GM12878 (cell line): ENCODE data around the gene AGAP3. TPM values are rescaled to one million over a fixed set of nuclear protein-coding genes. Genes with fewer than 3 reads are reported as not detected.

Experiments
- CBFB ChIP-seq: IDR thresholded peaks from 2 replicates; pipeline ENCODE4 v1.6.1; 2016; ENCODE audit warnings: antibody characterized with exemption, low read depth
- HDGF ChIP-seq: fragments of 450-650 bp; IDR thresholded peaks from 2 replicates; pipeline ENCODE4 v1.6.1; 2016; ENCODE audit warnings: antibody characterized with exemption
- JUND ChIP-seq: IDR thresholded peaks from 2 replicates; pipeline ENCODE4 v1.6.1; 2012; ENCODE audit warnings: low read depth, mild to moderate bottlenecking, low read length, improper control_type of control experiment, moderate library complexity
- KDM1A ChIP-seq: fragments of 200-600 bp; sonication (generic); IDR thresholded peaks from 2 replicates; pipeline ENCODE4 v1.6.1; 2016; ENCODE audit warnings: borderline replicate concordance
- PML ChIP-seq: IDR thresholded peaks from 2 replicates; pipeline ENCODE4 v1.6.1; 2012; ENCODE audit warnings: low read length, inconsistent platforms
- RUNX3 ChIP-seq: IDR thresholded peaks from 2 replicates; pipeline ENCODE4 v1.6.1; 2012; ENCODE audit warnings: low read length, inconsistent platforms
- SMARCA5 ChIP-seq: fragments of 450-650 bp; IDR thresholded peaks from 2 replicates; pipeline ENCODE4 v1.6.1; 2017; ENCODE audit warnings: mild to moderate bottlenecking
- SMC3 ChIP-seq: IDR thresholded peaks from 2 replicates; pipeline ENCODE4 v1.6.1; 2011; ENCODE audit warnings: low read length, improper control_type of control experiment, borderline replicate concordance
- SPI1 ChIP-seq: IDR thresholded peaks from 2 replicates; pipeline ENCODE4 v1.6.1; 2011; ENCODE audit warnings: low read depth, mild to moderate bottlenecking, low read length, moderate library complexity, borderline replicate concordance; ENCODE audit not compliant: insufficient read depth
- TCF7 ChIP-seq: IDR thresholded peaks from 2 replicates; pipeline ENCODE4 v1.6.1; 2014; ENCODE audit warnings: antibody characterized with exemption, borderline replicate concordance
- polyA plus RNA-seq, 11 experiments: library from polyadenylated mRNA; depleted of rRNA in 4 of 11; unstranded in 6 of 11; stranded (reverse) in 5 of 11; fragments of >200 nt; fragmentation: Nextera tagmentation in 4 of 11; fragmentation: Illumina TruSeq in 1 of 11; extraction: Ambion mirVana in 4 of 11; extraction: Trizol in 1 of 11; gene quantifications; 1 replicate in 1 of 11; 2 replicates in 10 of 11; pipeline versions ENCODE4 v1.2.1 to v1.2.3, GENCODE V29; 2011 to 2016; ENCODE audit warnings: inconsistent platforms in 2 of 11, missing spikeins in 2 of 11, low read depth in 1 of 11
- total RNA-seq, 4 experiments: library from RNA; depleted of rRNA in 3 of 4; stranded (reverse); fragments of >200 nt in 3 of 4; fragmentation: Illumina TruSeq in 1 of 4; extraction: Trizol in 1 of 4; gene quantifications; 2 replicates each; pipeline versions ENCODE4 v1.2.1 to v1.2.3, GENCODE V29; 2013 to 2021
- TF ChIP-seq, protein P1 (sequence below): fragments of 450-650 bp; IDR thresholded peaks from 2 replicates; pipeline ENCODE4 v1.6.1; 2017; ENCODE audit warnings: mild to moderate bottlenecking, moderate library complexity
- TF ChIP-seq, protein P2 (sequence below): fragments of 450-650 bp; formaldehyde crosslinking; IDR thresholded peaks from 2 replicates; pipeline ENCODE4 v1.4.0; 2020; ENCODE audit warnings: mild to moderate bottlenecking, moderate library complexity
- TF ChIP-seq, protein P3 (sequence below): fragments of 450-650 bp; IDR thresholded peaks from 2 replicates; pipeline ENCODE4 v1.6.1; 2017; ENCODE audit warnings: mild to moderate bottlenecking
- TF ChIP-seq, protein P4 (sequence below): fragments of 450-650 bp; IDR thresholded peaks from 2 replicates; pipeline ENCODE4 v1.6.1; 2017; ENCODE audit warnings: low read depth, mild to moderate bottlenecking, moderate library complexity

AGAP3 gene
- total and polyA plus RNA-seq, 10 of the 15 experiments (the other 5 are each of a cell fraction or from before 2014, with no cell fraction given) = 1.8 to 68.1 (median 15.7) TPM

DNA sequence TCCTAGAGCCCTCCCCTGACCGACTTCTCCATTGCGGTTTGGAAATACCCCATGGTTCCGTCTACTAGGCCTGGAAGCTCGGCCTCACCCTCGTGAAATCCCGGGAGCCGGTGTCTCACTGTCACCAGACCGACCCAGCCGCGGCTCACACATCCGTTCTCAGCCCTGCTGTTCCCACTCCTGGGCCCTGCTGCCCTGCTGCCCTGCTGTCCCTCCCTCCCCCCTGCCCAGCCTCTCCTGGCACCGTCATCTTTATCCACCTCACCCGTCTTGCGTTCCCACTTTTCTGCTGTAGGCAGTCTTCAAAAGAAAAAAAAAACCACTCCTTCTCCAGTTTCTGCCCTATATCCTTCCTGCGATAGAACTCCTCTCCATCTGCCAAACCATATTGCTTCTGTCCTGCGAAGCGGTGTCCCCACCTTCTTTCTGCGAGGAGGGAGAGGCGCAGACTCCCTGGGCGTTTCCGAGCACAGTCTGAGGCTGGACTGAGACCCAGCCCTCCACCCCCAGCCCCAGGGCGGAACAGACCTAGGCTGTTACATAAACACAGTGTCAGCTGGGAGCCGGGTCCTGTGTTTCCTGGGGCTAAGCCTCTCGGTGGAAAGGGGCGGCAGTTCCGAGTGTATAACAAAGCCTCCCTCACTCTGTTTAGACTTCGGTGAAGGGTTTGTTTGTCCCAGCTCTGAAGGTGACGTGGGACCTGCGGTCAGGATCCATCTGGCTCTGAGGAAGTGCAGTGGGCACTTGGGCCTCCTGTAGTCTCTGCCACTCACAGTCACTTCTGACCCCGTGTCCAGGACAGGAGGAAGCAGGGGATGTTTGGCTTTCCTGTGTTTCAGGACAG, 2.8 kb downstream of the AGAP3 start (continued):
- TF ChIP-seq, protein P1, sequence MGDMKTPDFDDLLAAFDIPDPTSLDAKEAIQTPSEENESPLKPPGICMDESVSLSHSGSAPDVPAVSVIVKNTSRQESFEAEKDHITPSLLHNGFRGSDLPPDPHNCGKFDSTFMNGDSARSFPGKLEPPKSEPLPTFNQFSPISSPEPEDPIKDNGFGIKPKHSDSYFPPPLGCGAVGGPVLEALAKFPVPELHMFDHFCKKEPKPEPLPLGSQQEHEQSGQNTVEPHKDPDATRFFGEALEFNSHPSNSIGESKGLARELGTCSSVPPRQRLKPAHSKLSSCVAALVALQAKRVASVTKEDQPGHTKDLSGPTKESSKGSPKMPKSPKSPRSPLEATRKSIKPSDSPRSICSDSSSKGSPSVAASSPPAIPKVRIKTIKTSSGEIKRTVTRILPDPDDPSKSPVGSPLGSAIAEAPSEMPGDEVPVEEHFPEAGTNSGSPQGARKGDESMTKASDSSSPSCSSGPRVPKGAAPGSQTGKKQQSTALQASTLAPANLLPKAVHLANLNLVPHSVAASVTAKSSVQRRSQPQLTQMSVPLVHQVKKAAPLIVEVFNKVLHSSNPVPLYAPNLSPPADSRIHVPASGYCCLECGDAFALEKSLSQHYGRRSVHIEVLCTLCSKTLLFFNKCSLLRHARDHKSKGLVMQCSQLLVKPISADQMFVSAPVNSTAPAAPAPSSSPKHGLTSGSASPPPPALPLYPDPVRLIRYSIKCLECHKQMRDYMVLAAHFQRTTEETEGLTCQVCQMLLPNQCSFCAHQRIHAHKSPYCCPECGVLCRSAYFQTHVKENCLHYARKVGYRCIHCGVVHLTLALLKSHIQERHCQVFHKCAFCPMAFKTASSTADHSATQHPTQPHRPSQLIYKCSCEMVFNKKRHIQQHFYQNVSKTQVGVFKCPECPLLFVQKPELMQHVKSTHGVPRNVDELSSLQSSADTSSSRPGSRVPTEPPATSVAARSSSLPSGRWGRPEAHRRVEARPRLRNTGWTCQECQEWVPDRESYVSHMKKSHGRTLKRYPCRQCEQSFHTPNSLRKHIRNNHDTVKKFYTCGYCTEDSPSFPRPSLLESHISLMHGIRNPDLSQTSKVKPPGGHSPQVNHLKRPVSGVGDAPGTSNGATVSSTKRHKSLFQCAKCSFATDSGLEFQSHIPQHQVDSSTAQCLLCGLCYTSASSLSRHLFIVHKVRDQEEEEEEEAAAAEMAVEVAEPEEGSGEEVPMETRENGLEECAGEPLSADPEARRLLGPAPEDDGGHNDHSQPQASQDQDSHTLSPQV = no peak
- peak; percentile 36; the same call in 1 of the 2 replicates for TF ChIP-seq CBFB
- TF ChIP-seq, protein P2, sequence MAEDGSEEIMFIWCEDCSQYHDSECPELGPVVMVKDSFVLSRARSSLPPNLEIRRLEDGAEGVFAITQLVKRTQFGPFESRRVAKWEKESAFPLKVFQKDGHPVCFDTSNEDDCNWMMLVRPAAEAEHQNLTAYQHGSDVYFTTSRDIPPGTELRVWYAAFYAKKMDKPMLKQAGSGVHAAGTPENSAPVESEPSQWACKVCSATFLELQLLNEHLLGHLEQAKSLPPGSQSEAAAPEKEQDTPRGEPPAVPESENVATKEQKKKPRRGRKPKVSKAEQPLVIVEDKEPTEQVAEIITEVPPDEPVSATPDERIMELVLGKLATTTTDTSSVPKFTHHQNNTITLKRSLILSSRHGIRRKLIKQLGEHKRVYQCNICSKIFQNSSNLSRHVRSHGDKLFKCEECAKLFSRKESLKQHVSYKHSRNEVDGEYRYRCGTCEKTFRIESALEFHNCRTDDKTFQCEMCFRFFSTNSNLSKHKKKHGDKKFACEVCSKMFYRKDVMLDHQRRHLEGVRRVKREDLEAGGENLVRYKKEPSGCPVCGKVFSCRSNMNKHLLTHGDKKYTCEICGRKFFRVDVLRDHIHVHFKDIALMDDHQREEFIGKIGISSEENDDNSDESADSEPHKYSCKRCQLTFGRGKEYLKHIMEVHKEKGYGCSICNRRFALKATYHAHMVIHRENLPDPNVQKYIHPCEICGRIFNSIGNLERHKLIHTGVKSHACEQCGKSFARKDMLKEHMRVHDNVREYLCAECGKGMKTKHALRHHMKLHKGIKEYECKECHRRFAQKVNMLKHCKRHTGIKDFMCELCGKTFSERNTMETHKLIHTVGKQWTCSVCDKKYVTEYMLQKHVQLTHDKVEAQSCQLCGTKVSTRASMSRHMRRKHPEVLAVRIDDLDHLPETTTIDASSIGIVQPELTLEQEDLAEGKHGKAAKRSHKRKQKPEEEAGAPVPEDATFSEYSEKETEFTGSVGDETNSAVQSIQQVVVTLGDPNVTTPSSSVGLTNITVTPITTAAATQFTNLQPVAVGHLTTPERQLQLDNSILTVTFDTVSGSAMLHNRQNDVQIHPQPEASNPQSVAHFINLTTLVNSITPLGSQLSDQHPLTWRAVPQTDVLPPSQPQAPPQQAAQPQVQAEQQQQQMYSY (CRISPR knock-in tag) = no peak
- TF ChIP-seq HDGF = peak; percentile 36; the same call in 1 of the 2 replicates
- TF ChIP-seq, protein P3, sequence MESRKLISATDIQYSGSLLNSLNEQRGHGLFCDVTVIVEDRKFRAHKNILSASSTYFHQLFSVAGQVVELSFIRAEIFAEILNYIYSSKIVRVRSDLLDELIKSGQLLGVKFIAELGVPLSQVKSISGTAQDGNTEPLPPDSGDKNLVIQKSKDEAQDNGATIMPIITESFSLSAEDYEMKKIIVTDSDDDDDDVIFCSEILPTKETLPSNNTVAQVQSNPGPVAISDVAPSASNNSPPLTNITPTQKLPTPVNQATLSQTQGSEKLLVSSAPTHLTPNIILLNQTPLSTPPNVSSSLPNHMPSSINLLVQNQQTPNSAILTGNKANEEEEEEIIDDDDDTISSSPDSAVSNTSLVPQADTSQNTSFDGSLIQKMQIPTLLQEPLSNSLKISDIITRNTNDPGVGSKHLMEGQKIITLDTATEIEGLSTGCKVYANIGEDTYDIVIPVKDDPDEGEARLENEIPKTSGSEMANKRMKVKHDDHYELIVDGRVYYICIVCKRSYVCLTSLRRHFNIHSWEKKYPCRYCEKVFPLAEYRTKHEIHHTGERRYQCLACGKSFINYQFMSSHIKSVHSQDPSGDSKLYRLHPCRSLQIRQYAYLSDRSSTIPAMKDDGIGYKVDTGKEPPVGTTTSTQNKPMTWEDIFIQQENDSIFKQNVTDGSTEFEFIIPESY = no peak
- TF ChIP-seq SPI1 = peak; percentile 21; the same call in 1 of the 2 replicates
- TF ChIP-seq RUNX3 = no peak
- TF ChIP-seq SMARCA5 = no peak
- TF ChIP-seq JUND = no peak
- TF ChIP-seq, protein P4, sequence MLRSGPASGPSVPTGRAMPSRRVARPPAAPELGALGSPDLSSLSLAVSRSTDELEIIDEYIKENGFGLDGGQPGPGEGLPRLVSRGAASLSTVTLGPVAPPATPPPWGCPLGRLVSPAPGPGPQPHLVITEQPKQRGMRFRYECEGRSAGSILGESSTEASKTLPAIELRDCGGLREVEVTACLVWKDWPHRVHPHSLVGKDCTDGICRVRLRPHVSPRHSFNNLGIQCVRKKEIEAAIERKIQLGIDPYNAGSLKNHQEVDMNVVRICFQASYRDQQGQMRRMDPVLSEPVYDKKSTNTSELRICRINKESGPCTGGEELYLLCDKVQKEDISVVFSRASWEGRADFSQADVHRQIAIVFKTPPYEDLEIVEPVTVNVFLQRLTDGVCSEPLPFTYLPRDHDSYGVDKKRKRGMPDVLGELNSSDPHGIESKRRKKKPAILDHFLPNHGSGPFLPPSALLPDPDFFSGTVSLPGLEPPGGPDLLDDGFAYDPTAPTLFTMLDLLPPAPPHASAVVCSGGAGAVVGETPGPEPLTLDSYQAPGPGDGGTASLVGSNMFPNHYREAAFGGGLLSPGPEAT = 0 out of 2 replicates have a peak, but pooled peaks have one; percentile 44
- no peak for TF ChIP-seq PML
- no peak for TF ChIP-seq KDM1A
- TF ChIP-seq SMC3 = no peak
- no peak for TF ChIP-seq TCF7
